HT-29 (cell line): Measurements from ENCODE around the gene FDXR. TPM values are rescaled to one million over a fixed set of nuclear protein-coding genes. Genes with fewer than 3 reads are reported as not detected.

ENCODE experiments used
- DNase-seq: peaks from one replicate; pipeline ENCODE4 v3.0.0-alpha.2; 2015; ENCODE audit warnings: low spot score
- total RNA-seq: library from RNA; depleted of rRNA; stranded (reverse); fragments of >200 nt; shearing (Covaris generic); gene quantifications from 2 replicates; pipeline ENCODE4 v1.2.3, GENCODE V29; 2014; rRNA removed

FDXR gene
- total RNA-seq, 1 experiment from 2014 or later, result 32.2 TPM

DNA sequence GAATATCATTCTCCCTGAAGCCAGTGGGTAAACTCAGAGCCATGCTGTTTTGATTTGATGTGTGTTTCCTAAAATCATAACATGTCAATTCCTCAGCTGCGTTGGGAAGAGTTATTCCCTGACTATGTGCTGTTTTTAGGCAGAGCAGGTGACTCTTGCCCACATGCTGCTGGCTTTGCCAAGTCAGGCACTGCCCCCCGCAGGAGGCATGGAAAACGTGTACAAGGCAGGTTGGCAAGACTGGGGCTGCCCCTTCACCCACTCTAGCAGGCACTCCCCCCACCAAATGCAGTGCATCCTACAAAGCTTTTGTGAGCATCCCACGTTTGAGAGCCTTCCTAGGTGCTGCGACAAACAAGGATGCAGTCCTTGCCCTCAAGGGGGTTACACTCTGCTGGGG, 58.3 kb downstream of the FDXR start:
- DNase-seq, result no peak

Other genes with a start within 250 kb of the FDXR start
- not detected in 2 replicates for gene CD300E, start 249.3 kb downstream of the FDXR start, total RNA-seq
- gene CD300LF, start 160.1 kb downstream of the FDXR start, total RNA-seq, result not detected in 2 replicates
- gene RAB37, start 135.7 kb downstream of the FDXR start, total RNA-seq, result 0.55 and 1.0 TPM in 2 replicates
- 298 and 304 TPM in 2 replicates for gene NHERF1, start 124.4 kb downstream of the FDXR start, total RNA-seq
- 49.5 and 50.4 TPM in 2 replicates for gene NAT9, start 96.6 kb downstream of the FDXR start, total RNA-seq
- gene GRIN2C, start 13.1 kb downstream of the FDXR start, total RNA-seq, result 0.03 TPM in 1 of 2 replicates, not detected in the other
- gene FADS6, start 20.6 kb upstream of the FDXR start, total RNA-seq, result not detected in 2 replicates
- not detected in 2 replicates for gene USH1G, start 50.3 kb upstream of the FDXR start, total RNA-seq
- gene OTOP2, start 51.3 kb upstream of the FDXR start, total RNA-seq, result not detected in 2 replicates
- not detected in 2 replicates for gene OTOP3, start 62.9 kb upstream of the FDXR start, total RNA-seq
- 27.5 and 36.2 TPM in 2 replicates for gene HID1, start 99.8 kb upstream of the FDXR start, total RNA-seq
- 10.2 and 10.6 TPM in 2 replicates for gene CDR2L, start 114.6 kb upstream of the FDXR start, total RNA-seq
- 61.7 and 66.4 TPM in 2 replicates for gene MRPL58, start 139.7 kb upstream of the FDXR start, total RNA-seq
- 127 and 169 TPM in 2 replicates for gene ATP5PD, start 174.0 kb upstream of the FDXR start, total RNA-seq
- gene KCTD2, start 174.2 kb upstream of the FDXR start, total RNA-seq, result 8.9 and 9.2 TPM in 2 replicates
- gene SLC16A5, start 215.0 kb upstream of the FDXR start, total RNA-seq, result 231 and 264 TPM in 2 replicates
- gene ARMC7, start 237.0 kb upstream of the FDXR start, total RNA-seq, result 18.3 and 18.8 TPM in 2 replicates